ENCODE data around the gene CLDN20.

CLDN20 gene

DNA sequence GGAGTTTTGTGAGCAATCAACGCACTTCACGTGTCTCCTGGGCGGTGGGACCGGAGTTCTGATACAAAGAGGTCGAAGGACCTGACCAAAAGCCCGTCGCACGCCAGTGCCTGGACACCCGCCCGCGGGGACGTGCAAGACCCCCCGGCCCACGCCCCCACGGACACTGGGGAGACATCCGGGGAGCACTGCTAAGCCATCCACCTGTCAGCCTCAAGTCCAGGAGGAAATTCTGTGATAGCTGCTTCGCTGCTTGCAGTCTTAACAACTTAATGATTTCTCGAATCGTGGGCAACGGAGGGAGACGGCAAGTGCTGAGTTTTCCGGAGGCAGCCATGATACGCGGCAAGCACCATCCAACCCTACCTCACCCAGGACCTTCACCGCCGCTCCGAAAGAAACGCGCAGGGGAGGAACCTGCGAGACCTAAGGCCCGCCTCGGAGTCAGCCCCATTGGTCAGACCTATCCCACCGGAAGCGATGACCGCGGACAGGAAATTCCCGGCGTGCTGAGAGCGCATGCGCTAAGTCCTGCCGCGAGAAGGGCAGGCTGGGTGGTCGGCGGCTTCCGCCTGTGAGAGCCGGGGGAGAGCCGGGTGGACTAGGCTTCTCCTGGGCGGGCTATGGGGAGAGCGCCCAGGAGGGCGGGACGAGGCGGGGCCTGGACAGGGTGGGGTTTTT, 50.4 kb downstream of the CLDN20 start, which contains the start of gene TFB1M:
Gene TFB1M (minus strand): TSS at position 393 of the 681 bp plus-strand sequence. CDS start 56 bp downstream, at position 337.
- DNase-seq: peak; percentile 100

DNA sequence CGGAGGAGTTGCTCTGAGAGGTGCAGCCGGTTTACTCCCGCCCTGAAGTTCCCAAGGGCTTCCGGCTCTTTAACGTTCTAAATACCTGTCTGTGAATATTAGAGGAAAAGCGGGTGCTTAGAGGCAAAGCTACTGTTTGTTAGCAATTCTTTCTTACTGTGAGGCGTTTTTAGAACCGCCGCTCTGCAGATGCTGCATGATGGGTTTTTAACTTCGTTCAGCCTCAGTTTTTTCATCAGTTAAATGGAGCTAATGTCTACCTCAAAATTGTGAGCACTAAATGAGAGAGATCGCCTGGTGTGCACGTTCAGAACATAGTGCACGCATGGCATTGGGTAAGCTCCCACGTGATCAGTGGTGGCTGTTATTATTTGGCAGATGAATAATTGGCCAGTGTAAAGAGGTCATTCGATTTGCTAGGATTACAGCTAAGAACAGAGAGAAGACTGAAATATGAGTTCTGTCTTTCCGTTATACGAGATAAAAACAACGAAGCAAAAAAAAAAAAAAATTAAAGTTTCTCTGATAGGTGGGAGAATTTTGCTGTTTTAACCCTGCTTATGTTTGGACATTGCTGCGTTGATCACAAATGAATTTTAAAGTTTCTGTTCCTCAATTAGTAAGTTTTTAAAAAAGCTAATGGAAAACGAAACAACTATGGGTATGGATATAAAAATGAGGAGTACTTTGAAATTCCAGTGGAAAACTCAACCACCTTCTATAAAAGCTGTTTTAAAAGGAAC, 51.1 kb downstream of the CLDN20 start:
- peak; percentile 79 for DNase-seq

DNA sequence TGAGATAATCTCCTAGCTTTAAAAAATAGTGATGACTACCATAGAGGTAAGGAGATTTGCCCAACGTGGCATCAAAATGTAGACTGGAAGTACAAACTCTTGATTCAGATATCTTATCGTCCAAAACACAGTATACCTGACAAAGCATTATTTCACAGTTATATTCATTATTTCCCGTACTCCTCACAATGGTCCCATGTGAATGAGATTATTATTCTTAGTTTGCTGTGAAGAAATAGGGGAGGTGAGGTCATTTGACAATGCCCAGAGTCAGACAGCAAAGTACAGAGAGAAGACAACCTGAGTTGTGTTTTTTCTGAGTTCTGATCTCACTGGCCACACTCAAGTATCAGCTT, 51.7 kb downstream of the CLDN20 start:
- no peak for DNase-seq

DNA sequence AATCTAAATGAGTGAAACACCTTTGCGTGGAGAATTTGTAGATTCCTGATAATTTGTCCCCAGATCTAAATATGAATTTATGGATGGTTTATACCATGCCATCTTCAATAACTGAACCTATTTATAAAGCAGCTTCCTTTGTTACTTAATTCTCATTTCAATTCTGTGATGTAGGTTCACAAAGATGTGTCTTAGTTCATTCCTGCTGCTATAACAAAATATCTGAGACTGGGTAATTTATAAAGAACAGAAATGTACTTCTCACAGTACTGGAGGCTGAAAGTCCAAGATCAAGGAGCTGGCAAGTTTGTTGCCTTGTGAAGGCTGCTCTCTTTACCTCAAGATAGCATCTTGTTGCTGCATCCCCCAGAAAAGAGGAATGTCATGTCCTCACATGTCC, 52.6 kb downstream of the CLDN20 start:
- DNase-seq: no peak

DNA sequence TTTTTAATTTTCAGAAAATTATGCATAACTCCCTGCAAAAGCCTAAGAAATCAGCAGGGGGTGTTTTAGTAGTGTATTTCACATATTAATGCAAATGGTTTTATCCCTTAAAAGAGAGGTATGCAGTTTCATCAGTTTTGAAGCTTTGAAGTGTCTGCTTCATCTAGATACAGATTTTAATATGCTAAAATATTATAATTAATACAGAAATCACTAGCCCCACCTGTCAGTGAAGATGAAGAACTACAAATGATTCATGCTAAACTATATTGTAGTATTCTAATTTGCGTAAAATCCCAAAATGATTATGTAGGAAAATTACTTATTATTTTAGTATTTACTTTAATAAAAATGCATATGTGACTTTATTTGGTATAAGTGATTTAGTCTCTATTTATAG, 53.4 kb downstream of the CLDN20 start:
- DNase-seq: no peak

DNA sequence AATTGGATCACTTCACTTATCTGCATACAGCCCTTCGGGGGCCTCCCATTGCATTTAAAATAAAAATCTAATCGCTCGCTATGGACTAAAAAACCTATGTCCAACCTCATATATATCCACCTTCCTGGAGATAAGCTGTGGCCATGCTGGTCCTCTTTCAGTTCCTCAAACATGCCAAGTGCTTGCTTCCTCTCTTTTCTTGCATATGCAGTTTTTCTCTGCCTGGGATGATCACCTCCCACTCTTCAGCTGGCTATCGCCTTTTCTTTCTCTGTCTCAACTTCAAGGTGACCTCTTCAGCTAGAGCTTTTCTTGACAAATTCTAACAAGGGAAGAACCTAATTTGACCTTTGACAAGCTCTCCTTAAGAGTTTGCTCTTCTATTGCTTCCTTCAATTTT, 56.1 kb downstream of the CLDN20 start:
- no peak for DNase-seq

DNA sequence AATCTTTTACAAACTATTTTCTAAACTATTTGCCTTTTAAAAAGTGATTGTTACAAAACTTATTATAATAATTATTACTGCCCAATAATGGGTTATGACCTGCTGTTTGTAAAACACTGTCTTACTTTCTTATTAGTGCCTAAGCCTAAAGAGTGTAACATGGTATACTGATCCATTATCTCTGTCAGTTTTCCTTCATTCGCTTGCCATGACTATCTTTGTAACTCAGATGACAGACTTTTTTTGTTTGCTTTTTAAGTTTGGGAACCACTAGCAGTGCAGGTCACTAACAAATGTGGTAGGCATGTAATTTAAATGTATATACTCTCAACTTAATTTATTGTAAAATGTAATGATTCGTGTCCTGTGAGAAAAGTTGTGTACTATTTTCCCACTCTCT, 60.4 kb downstream of the CLDN20 start:
- DNase-seq: no peak

DNA sequence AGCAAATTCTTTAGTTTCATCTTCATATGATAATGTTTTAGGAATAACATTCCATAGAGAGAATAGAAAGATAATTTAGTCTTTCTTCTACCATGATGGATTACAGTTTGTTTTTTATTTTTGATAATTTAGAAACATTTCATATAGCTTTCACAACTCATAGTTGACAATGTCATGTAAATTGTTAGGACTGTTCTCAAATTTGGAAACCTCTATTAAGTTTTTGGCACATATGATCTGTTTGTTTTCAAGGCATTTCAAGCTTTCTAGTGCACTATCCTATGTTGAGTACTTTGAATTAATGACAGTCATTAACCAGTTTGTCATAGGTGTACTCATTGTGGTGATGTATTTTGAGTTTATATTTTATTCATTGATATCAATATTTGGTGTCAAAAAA, 61.2 kb downstream of the CLDN20 start:
- DNase-seq: no peak

DNA sequence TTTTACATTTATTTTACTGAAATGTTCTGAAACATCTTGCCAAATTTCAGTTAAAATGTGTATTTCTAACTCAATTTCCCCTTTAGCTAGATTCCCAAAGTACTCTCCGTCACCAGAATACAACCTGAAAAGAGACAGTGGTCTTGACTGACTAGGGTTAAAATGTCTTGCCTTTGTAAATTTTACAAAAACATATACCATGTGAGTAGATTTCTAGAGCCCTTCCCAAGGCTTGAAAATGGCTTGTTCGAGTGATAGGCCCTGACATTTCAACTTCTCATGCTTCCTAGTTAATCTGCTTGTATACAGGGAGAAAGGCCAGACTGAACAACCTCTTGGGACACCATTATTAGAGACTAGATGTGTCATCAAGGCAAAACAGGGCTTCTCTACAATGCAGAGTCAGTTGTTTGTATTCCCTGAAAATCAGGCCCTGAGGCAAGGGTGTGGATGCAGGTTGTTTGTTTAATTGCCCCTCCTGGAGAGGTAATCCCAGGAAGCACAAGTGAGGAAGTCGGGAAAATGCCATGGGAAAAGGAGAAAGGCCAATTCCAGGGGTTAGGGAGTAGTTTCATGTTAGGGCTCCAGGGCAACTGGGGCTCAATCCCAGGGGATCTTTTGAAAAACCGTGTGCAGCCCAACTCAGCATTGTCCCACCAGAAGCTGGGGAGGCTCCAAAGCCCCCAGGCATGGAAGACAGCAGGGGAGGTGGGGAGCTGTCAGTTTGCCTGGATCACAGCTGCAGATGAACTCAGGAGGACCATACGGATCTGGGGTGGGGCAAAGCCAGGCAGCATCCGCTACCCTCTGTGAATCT, 62.1 kb downstream of the CLDN20 start:
- DNase-seq: no peak
